HG03060 (cell line): Measurements from ENCODE around the gene PKD1.

Experiments
- ATAC-seq: cut with Tn5 transposase; IDR thresholded peaks from one replicate; pipeline ENCODE4 v1.9.1; 2021; ENCODE audit warnings: low read depth, moderate number of reproducible peaks; ENCODE audit not compliant: unreplicated experiment

Gene PKD1

GRCh38 chr16:2170587-2171435 is 35.1 kb upstream of the PKD1 start:
- no peak for ATAC-seq

GRCh38 chr16:2170080-2170479 is 34.4 kb upstream of the PKD1 start:
- ATAC-seq, result no peak

GRCh38 chr16:2167068-2167638 is 31.5 kb upstream of the PKD1 start:
- no peak for ATAC-seq

GRCh38 chr16:2166263-2167067 is 30.8 kb upstream of the PKD1 start:
- ATAC-seq, result no peak

GRCh38 chr16:2165861-2166260 is 30.2 kb upstream of the PKD1 start:
- no peak for ATAC-seq

- ATAC-seq, result no peak
Observed at GRCh38 chr16:2163211-2163881, 27.6 kb upstream of the PKD1 start.

GRCh38 chr16:2162676-2163118 is 27.0 kb upstream of the PKD1 start:
- ATAC-seq, result no peak

- ATAC-seq, result no peak
Observed at GRCh38 chr16:2161911-2162310, 26.2 kb upstream of the PKD1 start.

- no peak for ATAC-seq
Observed at GRCh38 chr16:2160915-2161551, 25.3 kb upstream of the PKD1 start.

GRCh38 chr16:2159175-2159838 is 23.6 kb upstream of the PKD1 start:
- ATAC-seq, result no peak

GRCh38 chr16:2158262-2158638 is 22.6 kb upstream of the PKD1 start:
- ATAC-seq, result no peak

- ATAC-seq, result no peak
Observed at GRCh38 chr16:2157480-2158261, 22.0 kb upstream of the PKD1 start.

- no peak for ATAC-seq
Observed at GRCh38 chr16:2156849-2157224, 21.1 kb upstream of the PKD1 start.

- ATAC-seq, result no peak
Observed at GRCh38 chr16:2155977-2156848, 20.5 kb upstream of the PKD1 start.

- peak; percentile 85 for ATAC-seq
Observed at GRCh38 chr16:2155091-2155950, 19.6 kb upstream of the PKD1 start, which contains the start of gene TRAF7. Gene TRAF7 (plus strand): TSS chr16:2155782. CDS start chr16:2163921, 8,139 bp downstream.

- ATAC-seq, result no peak
Observed at GRCh38 chr16:2154533-2155090, 18.9 kb upstream of the PKD1 start.
